HUES6 (cell line): Measurements from ENCODE around the gene ACRBP.

ENCODE experiments used
- H3K27ac ChIP-seq: 2 replicates; pipeline ENCODE4 v1.7.0; 2013; ENCODE audit warnings: low read depth, mild to moderate bottlenecking, low read length, inconsistent platforms
- H3K27me3 ChIP-seq: 2 replicates; pipeline ENCODE4 v1.6.1; 2013; ENCODE audit warnings: low read length; ENCODE audit not compliant: control insufficient read depth, insufficient read depth
- H3K36me3 ChIP-seq: 2 replicates; pipeline ENCODE4 v1.6.1; 2013; ENCODE audit warnings: low read length; ENCODE audit not compliant: control insufficient read depth, insufficient read depth
- H3K4me1 ChIP-seq: 2 replicates; pipeline ENCODE4 v1.6.1; 2013; ENCODE audit warnings: low read length; ENCODE audit not compliant: control insufficient read depth, insufficient read depth
- H3K4me3 ChIP-seq: 2 replicates; pipeline ENCODE4 v1.5.1; 2013; ENCODE audit warnings: low read depth, low read length
- H3K9ac ChIP-seq: one replicate; pipeline ENCODE4 v1.6.1; 2013; ENCODE audit warnings: mild to moderate bottlenecking, low read length
- H3K9me3 ChIP-seq: 2 replicates; pipeline ENCODE4 v1.6.1; 2013; ENCODE audit warnings: low read depth, low read length; ENCODE audit not compliant: control insufficient read depth, insufficient read depth

Gene ACRBP

GRCh38 chr12:6613776-6614512 is 33.3 kb downstream of the ACRBP start:
- peak overlapping the region; percentile 65 for H3K4me3 ChIP-seq

DNA sequence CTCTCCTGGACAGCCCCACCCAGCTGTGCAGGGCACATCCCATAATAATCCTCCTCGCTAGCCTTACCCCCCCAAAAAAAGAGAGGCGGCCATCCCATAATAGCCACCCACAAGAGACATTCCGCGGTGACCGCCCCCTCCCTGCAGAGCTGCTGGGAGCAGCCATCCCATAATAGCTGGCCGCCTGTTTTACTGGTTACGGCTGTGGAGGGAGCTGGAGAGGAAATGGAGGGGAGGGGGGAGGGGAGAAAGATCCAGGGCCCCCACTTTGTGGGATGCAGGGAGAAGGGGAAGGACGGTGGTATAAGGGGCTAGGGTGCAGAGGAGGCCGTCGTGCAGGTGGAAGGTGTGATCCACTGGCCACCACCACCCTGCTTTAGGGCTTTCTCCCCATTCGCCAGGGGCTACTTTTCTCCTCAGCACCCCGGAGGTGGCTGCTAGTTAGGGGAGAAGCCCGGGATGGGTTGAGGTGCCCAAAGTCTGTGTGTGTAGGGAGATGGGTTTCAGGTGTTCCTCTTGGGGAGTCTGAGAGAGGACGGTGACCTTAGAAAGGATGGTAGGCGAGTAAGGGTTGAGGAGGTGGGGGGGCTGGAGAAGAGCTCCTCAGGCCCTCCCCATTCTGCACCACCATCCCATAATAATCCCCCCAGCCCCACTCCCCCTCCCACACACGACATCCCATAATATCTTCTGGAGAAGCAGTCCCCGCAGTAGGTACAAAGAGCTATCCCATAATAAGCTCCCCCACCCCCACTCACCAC is 34.0 kb downstream of the ACRBP start:
- Histone ChIP-seq H3K4me1 (peaks cover 47% of the 10 kb centered on the region), H3K36me3 (no peaks in the 10 kb centered on the region), H3K4me3 (peak overlapping the region; percentile 65), H3K27me3 (no peaks in the 10 kb centered on the region), H3K27ac (peak overlapping the region; percentile 95), H3K9me3 (no peaks in the 10 kb centered on the region), H3K9ac (peak overlapping the region; percentile 97)

More at GRCh38 chr12:6613776-6614512, 33.3 kb downstream of the ACRBP start:
- Histone ChIP-seq H3K27ac (peak overlapping the region; percentile 67; the same call in 1 of the 2 replicates), H3K36me3 (no peaks in the 10 kb centered on the region), H3K4me1 (peaks cover 42% of the 10 kb centered on the region), H3K9me3 (no peaks in the 10 kb centered on the region), H3K27me3 (no peaks in the 10 kb centered on the region), H3K9ac (peak overlapping the region; percentile 18)

GRCh38 chr12:6612652-6613014 is 34.6 kb downstream of the ACRBP start:
- peak overlapping the region; percentile 35 for H3K9ac ChIP-seq
- peak overlapping the region; percentile 95; the same call in 1 of the 2 replicates for H3K27ac ChIP-seq
- peaks cover 50% of the 10 kb centered on the region for H3K4me1 ChIP-seq
- no peaks in the 10 kb centered on the region for H3K27me3 ChIP-seq
- H3K36me3 ChIP-seq = no peaks in the 10 kb centered on the region
- no peaks in the 10 kb centered on the region for H3K9me3 ChIP-seq
- H3K4me3 ChIP-seq = peak overlapping the region; percentile 65

- peak overlapping the region; percentile 35 for H3K9ac ChIP-seq
- H3K9me3 ChIP-seq = no peaks in the 10 kb centered on the region
- H3K4me3 ChIP-seq = peak overlapping the region; percentile 65
- H3K4me1 ChIP-seq = peaks cover 52% of the 10 kb centered on the region
- no peak overlapping the region; the same call in 1 of the 2 replicates for H3K27ac ChIP-seq
- H3K36me3 ChIP-seq = no peaks in the 10 kb centered on the region
- no peaks in the 10 kb centered on the region for H3K27me3 ChIP-seq
Measured at GRCh38 chr12:6612247-6612646, 35.0 kb downstream of the ACRBP start.

DNA sequence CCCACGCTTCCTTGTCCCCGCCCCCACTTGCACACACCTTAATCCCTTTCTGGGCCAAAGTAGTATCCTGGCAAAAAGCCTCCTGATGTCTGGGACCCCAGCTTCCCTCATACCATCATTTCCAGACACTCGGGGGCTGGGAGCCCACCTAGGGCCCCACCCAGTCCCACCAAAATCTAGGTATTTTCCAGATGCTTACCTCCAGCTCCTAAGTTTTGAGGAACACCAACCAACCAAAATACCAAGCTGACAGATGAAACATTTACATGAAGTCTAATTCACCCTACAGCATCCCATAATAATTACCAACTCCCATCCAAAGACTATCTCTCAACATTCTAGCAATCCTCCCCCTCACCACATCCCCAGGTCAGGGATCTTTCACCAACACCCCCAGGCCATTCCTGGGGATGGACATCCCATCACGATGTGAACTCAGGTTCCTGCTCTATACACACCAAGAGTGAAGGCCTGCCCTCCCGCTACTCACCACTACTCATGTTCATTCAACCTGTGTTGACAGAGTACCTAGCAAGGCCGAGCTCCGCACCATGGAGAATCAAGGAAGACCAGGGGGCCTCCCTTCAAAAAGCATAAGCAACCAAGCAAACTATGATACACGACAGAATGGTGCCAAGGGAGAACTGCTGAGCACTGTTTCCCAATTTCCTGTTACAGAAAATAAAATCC is 38.5 kb downstream of the ACRBP start:
- Histone ChIP-seq H3K9ac (no peak overlapping the region), H3K36me3 (peaks cover 19% of the 10 kb centered on the region), H3K27me3 (no peaks in the 10 kb centered on the region), H3K27ac (no peak overlapping the region), H3K4me3 (no peak overlapping the region), H3K9me3 (no peaks in the 10 kb centered on the region), H3K4me1 (peaks cover 59% of the 10 kb centered on the region)

DNA sequence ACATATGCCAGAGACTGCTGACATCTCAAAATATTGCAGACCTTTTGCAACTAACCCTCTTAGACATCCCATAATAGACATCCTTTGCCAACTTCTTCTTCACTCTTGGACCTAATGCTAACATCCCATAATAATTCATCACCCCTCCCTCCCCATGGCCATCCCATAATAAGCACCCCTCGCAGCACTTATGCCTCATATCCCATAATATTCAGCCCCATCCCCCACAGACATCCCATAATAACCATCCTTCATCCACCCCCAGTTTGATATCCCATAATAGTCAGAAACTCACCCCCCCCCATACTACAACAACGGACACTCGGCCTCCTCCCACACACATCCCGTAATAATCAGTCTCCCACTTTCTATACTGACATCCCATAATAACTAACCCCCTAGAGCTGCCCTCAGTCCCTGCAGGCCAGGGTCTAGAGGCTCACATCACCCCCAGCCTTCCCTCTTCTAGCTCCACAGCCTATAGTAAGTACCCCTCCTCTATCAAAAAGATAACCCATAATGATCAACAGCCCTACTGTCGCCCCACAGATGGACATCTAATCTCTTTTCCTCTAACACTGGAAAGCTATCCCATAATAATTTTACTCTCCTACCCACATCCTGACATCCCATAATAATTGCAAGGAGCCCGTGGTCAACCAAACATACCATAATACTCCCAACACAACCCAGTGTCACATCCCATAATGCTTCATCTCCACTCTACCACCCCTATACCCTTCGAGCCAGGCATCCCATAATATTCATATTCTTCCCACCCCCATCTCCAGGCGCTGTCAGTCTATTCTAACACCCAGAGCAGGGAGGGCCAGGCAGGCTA is 39.3 kb downstream of the ACRBP start:
- Histone ChIP-seq H3K27ac (no peak overlapping the region), H3K27me3 (no peaks in the 10 kb centered on the region), H3K4me3 (no peak overlapping the region), H3K9ac (no peak overlapping the region), H3K36me3 (peaks cover 25% of the 10 kb centered on the region), H3K9me3 (no peaks in the 10 kb centered on the region), H3K4me1 (peaks cover 59% of the 10 kb centered on the region)

DNA sequence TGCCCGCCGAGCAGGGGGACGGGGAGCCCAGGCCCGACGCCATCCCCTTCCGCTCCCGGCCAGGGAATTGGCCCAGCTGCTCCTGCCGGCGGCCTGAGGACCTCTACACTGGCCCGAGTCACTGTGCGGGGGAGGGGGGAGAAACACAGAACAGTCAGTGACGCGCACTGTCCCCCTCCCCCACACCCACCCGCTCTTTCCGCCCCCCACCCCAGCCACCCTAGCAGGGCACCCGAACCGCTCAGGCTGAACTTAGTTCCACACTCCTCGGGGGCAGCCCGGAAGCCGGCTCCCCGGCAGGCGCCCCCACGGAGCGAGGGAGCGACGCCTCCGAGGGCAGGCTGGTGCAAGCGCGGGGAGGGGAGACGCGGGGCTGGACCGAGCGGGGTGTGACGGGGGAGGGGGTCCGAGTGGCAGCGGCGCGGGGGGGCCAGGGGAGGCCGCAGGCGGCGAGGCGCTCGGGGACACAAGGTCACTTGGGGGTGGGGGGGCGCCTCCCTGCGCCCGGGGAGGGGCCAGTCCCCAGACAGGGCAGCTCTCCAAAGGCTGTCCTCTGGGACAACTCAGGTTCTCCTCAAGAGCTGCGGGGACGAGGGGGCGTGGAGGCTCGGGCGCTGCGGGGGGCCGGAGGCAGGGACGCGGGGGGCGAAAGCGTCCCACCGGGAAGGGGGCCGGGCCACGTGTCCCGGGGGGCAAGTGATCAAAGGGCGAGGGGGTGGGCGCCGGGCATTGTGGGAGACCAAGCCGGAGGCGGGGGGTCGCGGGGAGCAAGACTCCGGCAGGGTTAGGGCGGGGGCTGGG is 40.7 kb downstream of the ACRBP start:
- Histone ChIP-seq H3K27ac (peak overlapping the region; percentile 71; the same call in 1 of the 2 replicates), H3K4me1 (peaks cover 47% of the 10 kb centered on the region), H3K4me3 (peak overlapping the region; percentile 92), H3K27me3 (no peaks in the 10 kb centered on the region), H3K9ac (peak overlapping the region; percentile 90), H3K9me3 (no peaks in the 10 kb centered on the region), H3K36me3 (peaks cover 39% of the 10 kb centered on the region)

- Histone ChIP-seq H3K36me3 (peaks cover 48% of the 10 kb centered on the region), H3K27me3 (no peaks in the 10 kb centered on the region), H3K9me3 (no peaks in the 10 kb centered on the region), H3K9ac (peak overlapping the region; percentile 85), H3K4me3 (peak overlapping the region; percentile 92), H3K27ac (peak overlapping the region; percentile 48; the same call in 1 of the 2 replicates), H3K4me1 (peaks cover 38% of the 10 kb centered on the region)
Measured at GRCh38 chr12:6605421-6606330, 41.6 kb downstream of the ACRBP start.

DNA sequence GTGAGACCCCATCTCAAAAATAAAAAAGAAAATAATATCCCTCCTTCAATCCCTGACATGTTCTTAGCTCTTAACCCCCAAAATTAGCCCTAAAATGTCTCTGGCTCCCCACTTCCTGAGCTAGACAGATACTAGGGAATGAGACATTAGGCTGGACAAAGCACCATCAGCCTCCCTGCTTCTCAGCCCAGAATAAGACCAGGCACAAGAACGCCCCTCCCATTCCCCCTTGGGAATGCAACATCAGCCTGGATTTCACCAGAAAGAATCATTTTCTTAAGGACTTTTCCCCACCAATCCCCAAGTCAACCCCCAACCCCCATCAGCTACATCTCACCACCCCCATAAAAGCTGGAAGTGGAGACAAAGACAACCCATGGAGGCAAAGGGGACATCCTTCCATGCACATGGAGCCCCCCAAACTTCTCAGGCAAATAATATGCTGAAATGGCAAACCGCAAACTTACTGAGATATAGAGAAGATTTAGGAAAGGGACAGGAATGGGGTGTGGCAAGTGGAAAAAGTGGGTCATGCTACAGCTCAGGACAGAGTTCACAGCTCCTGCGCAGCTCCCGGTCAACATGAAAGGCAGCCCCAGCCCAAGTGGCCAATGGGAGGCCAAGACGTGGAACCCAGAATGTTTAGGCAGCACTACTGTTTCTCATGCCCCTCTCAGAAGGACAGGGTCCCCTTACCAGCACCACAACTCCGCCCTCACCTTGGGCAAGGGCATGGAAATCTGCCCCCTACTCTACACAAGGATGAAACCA is 42.8 kb downstream of the ACRBP start:
- H3K27me3 ChIP-seq = no peaks in the 10 kb centered on the region
- H3K4me1 ChIP-seq = peaks cover 38% of the 10 kb centered on the region
- peak overlapping the region; percentile 92 for H3K4me3 ChIP-seq
- no peak overlapping the region for H3K9ac ChIP-seq
- H3K36me3 ChIP-seq = peaks cover 60% of the 10 kb centered on the region
- no peak overlapping the region for H3K27ac ChIP-seq
- no peaks in the 10 kb centered on the region for H3K9me3 ChIP-seq
